GM06990 (cell line): ENCODE measurements around the gene FAM219A.
"Not testable (repeated sequence)": the region's sequence is repeated elsewhere in the genome, so short reads cannot be mapped to it uniquely, and the experiment has no call there.

Experiments used
- DNase-seq: peaks from one replicate; pipeline ENCODE4 v3.0.0-alpha.2; 2011; ENCODE audit not compliant: insufficient read length; ENCODE audit errors: extremely low read depth
- H3K27me3 ChIP-seq: replicated peaks from 2 replicates; pipeline ENCODE4 v1.6.0; 2011; ENCODE audit warnings: low read length; ENCODE audit not compliant: control insufficient read depth, insufficient read depth
- H3K36me3 ChIP-seq: 2 replicates; pipeline ENCODE4 v1.5.1; 2011; ENCODE audit warnings: low read length; ENCODE audit not compliant: control insufficient read depth, insufficient read depth
- H3K4me3 ChIP-seq: replicated peaks from 2 replicates; pipeline ENCODE4 v1.5.1; 2011; ENCODE audit warnings: low read depth, mild to moderate bottlenecking, control low read depth, low read length
- TF ChIP-seq, protein P1 (sequence below): IDR thresholded peaks from 2 replicates; pipeline ENCODE4 v1.5.1; 2011; ENCODE audit warnings: low read length, control low read depth, mild to moderate bottlenecking, inconsistent platforms; ENCODE audit not compliant: insufficient read depth, poor library complexity, severe bottlenecking

Gene FAM219A

DNA sequence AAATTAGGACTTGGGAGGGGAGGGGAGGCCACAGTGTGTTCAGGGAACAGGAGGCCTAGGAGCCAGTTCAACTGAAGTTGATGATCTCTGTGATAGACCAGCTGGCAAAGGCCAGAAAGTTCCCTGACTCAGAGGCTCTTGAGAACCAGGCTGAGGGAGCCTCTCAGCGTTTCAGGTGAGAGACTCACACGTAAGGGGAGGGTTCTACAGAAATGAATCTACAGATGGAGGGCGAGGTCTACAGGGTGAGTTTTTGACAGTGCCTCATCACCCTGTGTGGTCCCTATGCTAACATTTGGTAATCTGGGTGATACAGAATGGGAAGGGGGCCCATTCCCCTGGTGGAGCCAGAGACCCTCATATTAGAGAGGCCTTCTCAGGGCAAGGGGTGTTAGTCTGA lies 32.4 kb upstream of the FAM219A start:
- H3K27me3 ChIP-seq = peaks cover 2% of the 10 kb centered on the region
- H3K4me3 ChIP-seq = no peak overlapping the region
- no peaks in the 10 kb centered on the region for H3K36me3 ChIP-seq
- no peak for DNase-seq
- TF ChIP-seq, protein P1, sequence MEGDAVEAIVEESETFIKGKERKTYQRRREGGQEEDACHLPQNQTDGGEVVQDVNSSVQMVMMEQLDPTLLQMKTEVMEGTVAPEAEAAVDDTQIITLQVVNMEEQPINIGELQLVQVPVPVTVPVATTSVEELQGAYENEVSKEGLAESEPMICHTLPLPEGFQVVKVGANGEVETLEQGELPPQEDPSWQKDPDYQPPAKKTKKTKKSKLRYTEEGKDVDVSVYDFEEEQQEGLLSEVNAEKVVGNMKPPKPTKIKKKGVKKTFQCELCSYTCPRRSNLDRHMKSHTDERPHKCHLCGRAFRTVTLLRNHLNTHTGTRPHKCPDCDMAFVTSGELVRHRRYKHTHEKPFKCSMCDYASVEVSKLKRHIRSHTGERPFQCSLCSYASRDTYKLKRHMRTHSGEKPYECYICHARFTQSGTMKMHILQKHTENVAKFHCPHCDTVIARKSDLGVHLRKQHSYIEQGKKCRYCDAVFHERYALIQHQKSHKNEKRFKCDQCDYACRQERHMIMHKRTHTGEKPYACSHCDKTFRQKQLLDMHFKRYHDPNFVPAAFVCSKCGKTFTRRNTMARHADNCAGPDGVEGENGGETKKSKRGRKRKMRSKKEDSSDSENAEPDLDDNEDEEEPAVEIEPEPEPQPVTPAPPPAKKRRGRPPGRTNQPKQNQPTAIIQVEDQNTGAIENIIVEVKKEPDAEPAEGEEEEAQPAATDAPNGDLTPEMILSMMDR = no peak

DNA sequence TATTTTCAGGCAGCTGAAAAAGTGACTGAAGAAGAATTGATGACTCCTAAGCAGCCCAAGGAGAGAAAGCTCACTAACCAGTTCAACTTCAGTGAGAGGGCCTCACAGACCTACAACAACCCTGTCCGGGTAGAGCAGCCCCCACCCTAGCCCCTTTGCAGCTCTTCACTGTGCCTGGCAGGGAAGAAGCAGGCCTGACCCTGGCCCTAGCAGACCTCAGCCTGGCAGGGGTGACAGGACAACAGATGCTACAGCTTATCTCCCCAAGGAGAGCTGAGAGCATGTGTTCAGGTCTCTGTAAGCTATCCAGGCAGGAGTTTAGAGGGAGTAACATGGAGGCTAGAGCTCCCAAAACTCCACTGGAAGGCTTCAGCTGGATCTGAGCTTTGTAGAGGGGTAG lies 32.0 kb upstream of the FAM219A start:
- no peaks in the 10 kb centered on the region for H3K36me3 ChIP-seq
- no peak for DNase-seq
- TF ChIP-seq, protein P1 = no peak
- H3K4me3 ChIP-seq = no peak overlapping the region
- peaks cover 2% of the 10 kb centered on the region for H3K27me3 ChIP-seq

DNA sequence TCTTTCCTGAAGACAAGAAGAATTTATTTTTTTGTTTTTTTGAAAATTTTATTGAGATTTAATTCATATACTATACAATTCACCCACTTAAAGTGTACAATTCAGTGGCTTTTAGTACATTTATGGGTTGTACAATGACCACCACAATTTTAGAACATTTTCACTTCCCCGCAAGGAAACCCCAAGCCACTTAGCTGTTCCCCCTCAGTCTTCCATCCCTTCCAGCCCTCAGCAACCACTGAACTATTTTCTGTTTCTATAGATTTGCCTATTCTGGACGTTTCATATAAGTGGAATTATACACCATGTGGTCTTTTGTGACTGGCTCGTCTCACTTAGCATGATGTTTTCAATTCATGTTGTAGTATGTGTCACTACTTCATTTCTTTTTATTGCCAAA lies 28.2 kb upstream of the FAM219A start:
- DNase-seq = no peak
- no peaks in the 10 kb centered on the region for H3K36me3 ChIP-seq
- TF ChIP-seq, protein P1 = no peak
- H3K4me3 ChIP-seq = no peak overlapping the region
- peaks cover 2% of the 10 kb centered on the region for H3K27me3 ChIP-seq

DNA sequence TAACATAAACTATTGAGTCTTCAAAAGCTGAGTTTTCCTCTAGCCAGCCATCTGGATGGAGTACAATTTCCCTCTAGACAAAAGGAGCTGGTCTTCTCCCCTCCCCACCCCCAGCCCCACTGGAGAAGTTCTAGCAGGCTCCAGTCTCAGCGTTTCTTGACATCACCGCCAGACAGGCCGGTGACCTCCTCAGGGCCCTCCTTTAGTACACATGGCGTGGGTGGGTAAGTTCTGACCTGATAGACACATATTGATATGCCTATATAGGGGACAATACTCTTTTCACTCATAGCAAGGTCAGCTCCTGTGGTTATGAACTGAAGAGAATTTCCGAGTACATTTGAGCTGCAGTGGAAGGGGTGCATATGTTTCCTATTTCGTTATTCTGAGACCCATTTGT lies 27.5 kb upstream of the FAM219A start:
- Histone ChIP-seq H3K36me3 (no peaks in the 10 kb centered on the region), H3K4me3 (no peak overlapping the region), H3K27me3 (no peaks in the 10 kb centered on the region; the same call in none of the 2 replicates)
- DNase-seq = no peak
- TF ChIP-seq, protein P1 = no peak

DNA sequence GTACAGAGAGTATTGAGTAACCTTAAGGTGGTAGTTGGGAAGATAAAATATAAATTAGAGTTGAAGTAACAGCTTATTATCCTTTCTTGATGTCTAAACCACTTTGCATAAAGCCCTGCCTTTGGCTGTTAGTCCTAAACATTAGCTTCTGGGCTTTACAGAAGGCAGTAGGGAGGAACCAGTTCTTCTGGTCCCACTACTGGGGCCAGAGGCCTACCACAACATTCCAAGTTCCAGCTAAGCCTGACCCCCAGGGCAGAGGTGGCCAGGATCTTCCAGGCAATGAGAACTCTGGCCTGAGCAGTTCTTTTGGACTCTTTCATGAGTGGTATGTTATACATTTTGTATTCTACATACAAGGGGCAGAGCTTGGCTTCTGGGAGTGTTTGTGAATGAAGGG lies 26.3 kb upstream of the FAM219A start:
- TF ChIP-seq, protein P1 = no peak
- DNase-seq = no peak

DNA sequence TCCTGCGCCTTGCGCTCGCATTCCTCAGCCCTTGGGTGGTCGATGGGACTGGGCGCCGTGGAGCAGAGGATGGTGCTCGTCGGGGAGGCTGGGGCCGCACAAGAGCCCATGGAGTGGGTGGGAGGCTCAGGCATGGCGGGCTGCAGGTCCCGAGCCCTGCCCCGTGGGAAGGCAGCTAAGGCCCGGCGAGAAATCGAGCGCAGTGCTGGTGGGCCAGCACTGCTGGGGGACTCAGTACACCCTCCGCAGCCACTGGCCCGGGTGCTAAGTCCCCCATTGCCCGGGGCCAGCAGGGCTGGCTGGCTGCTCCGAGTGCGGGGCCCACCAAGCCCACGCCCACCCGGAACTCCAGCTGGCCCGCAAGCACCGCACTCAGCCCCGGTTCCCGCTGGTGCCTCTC lies 24.4 kb upstream of the FAM219A start:
- not testable (repeated sequence) for H3K4me3 ChIP-seq, H3K27me3 ChIP-seq, DNase-seq

More for the DNA sequence above, 26.3 kb upstream of the FAM219A start:
- Histone ChIP-seq H3K36me3 (no peaks in the 10 kb centered on the region), H3K27me3 (no peaks in the 10 kb centered on the region; the same call in none of the 2 replicates), H3K4me3 (no peak overlapping the region)

DNA sequence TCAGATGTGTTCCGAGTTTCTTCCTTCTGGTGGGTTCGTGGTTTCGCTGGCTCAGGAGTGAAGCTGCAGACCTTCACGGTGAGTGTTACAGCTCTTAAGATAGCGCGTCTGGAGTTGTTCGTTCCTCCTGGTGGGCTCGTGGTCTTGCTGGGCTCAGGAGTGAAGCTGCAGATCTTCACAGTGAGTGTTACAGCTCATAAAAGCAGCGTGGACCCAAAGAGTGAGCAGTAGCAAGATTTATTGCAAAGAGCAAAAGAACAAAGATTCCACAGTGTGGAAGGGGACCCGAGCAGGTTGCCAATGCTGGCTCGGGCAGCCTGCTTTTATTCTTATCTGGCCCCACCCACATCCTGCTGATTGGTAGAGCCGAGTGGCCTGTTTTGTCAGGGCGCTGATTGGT lies 23.2 kb upstream of the FAM219A start:
- not testable (repeated sequence) for H3K36me3 ChIP-seq, DNase-seq, H3K4me3 ChIP-seq, H3K27me3 ChIP-seq

More for the DNA sequence above, 24.4 kb upstream of the FAM219A start:
- not testable (repeated sequence) for H3K36me3 ChIP-seq
